Measurements from ENCODE around the gene MYF5. TPM values are rescaled to one million over a fixed set of nuclear protein-coding genes. Genes with fewer than 3 reads are reported as not detected.

MYF5 gene
- total RNA-seq, 4 donors from 2014 or later, result 1.7 to 9.3 (median 5.6) TPM

GRCh38 chr12:80684077-80684495, 32.6 kb upstream of the MYF5 start:
- TF ChIP-seq, protein P1, sequence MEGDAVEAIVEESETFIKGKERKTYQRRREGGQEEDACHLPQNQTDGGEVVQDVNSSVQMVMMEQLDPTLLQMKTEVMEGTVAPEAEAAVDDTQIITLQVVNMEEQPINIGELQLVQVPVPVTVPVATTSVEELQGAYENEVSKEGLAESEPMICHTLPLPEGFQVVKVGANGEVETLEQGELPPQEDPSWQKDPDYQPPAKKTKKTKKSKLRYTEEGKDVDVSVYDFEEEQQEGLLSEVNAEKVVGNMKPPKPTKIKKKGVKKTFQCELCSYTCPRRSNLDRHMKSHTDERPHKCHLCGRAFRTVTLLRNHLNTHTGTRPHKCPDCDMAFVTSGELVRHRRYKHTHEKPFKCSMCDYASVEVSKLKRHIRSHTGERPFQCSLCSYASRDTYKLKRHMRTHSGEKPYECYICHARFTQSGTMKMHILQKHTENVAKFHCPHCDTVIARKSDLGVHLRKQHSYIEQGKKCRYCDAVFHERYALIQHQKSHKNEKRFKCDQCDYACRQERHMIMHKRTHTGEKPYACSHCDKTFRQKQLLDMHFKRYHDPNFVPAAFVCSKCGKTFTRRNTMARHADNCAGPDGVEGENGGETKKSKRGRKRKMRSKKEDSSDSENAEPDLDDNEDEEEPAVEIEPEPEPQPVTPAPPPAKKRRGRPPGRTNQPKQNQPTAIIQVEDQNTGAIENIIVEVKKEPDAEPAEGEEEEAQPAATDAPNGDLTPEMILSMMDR (IDR thresholded peaks at IDR 0.05 in 4 of 5, conservative IDR thresholded peaks at IDR 0.05 in 1 of 5), result no peak
- no peak for TF ChIP-seq POLR2A (IDR thresholded peaks at IDR 0.05)
- Histone ChIP-seq H3K4me1 (peaks cover 22 to 30% of the 10 kb centered on the region in 2 donors), H3K27ac (peak overlapping the region; percentile 52 to 84 (median 82)), H3K36me3 (no peaks in the 10 kb centered on the region), H3K9me3 (no peaks in the 10 kb centered on the region), H3K4me3 (no peak overlapping the region), H3K27me3 (no peaks in the 10 kb centered on the region)
- intact Hi-C loops (cut with DNase I; ENCODE audit: low total_unique reads), result no loop called here
- in situ Hi-C loops (cut with MboI; ENCODE audit: low sequenced_read_pairs in 4 of 4), result no loop called here
- no peak for DNase-seq
- ATAC-seq, result no peak

GRCh38 chr12:80690090-80690489, 26.6 kb upstream of the MYF5 start:
- no peaks in the 10 kb centered on the region for H3K27me3 ChIP-seq
- H3K36me3 ChIP-seq, result no peaks in the 10 kb centered on the region
- intact Hi-C loops (cut with DNase I; ENCODE audit: low total_unique reads), result no loop called here
- TF ChIP-seq, protein P1 (IDR thresholded peaks at IDR 0.05 in 4 of 5, conservative IDR thresholded peaks at IDR 0.05 in 1 of 5), result no peak
- TF ChIP-seq POLR2A (IDR thresholded peaks at IDR 0.05), result no peak
- no peak overlapping the region for H3K4me3 ChIP-seq
- H3K27ac ChIP-seq, result peak overlapping the region in 3 of 4 donors; percentile 71 to 92 (median 91)
- no peaks in the 10 kb centered on the region for H3K9me3 ChIP-seq
- in situ Hi-C loops (cut with MboI; ENCODE audit: low sequenced_read_pairs in 4 of 4), result no loop called here
- ATAC-seq (no peak), DNase-seq (no peak)
- H3K4me1 ChIP-seq, result peaks cover 21 to 28% of the 10 kb centered on the region in 2 donors

- Histone ChIP-seq H3K27ac (peak overlapping the region in 3 of 4 donors; percentile 71 to 92 (median 91)), H3K36me3 (no peaks in the 10 kb centered on the region), H3K4me1 (peaks cover 20 to 28% of the 10 kb centered on the region in 2 donors), H3K4me3 (no peak overlapping the region), H3K27me3 (no peaks in the 10 kb centered on the region), H3K9me3 (no peaks in the 10 kb centered on the region)
- in situ Hi-C loops (cut with MboI; ENCODE audit: low sequenced_read_pairs in 4 of 4) (no loop called here), intact Hi-C loops (cut with DNase I; ENCODE audit: low total_unique reads) (no loop called here)
- ATAC-seq, result no peak
- no peak for DNase-seq
- TF ChIP-seq, protein P1 (IDR thresholded peaks at IDR 0.05 in 4 of 5, conservative IDR thresholded peaks at IDR 0.05 in 1 of 5), result no peak
- no peak for TF ChIP-seq POLR2A (IDR thresholded peaks at IDR 0.05)
These were observed 26.2 kb upstream of the MYF5 start for GRCh38 chr12:80690513-80690912.

DNA sequence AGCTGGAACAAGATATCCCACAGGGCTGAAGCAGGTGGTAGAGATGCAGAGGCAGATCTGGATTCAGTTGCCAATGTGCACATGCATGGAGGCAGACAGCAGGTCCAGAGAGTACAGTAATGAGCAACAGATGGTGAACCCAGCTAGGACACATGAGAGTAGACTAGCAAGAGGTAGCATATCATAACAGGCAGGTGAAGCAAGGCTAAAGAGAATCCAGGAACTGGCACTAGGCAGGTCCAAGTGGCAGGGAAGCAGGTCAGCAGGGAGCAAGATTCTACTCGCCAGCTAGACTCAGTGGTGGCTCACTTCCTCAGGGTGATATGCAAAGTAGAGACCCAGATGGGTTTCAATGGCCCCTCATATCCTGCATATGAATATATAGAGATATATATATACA, 24.6 kb upstream of the MYF5 start:
- Histone ChIP-seq H3K9me3 (no peaks in the 10 kb centered on the region), H3K27me3 (no peaks in the 10 kb centered on the region), H3K4me1 (peaks cover 25 to 31% of the 10 kb centered on the region in 2 donors), H3K36me3 (no peaks in the 10 kb centered on the region), H3K4me3 (no peak overlapping the region), H3K27ac (peak overlapping the region; percentile 61 to 92 (median 81))
- TF ChIP-seq, protein P1 (IDR thresholded peaks at IDR 0.05 in 4 of 5, conservative IDR thresholded peaks at IDR 0.05 in 1 of 5), result no peak
- TF ChIP-seq POLR2A (IDR thresholded peaks at IDR 0.05), result no peak
- ATAC-seq (peak; percentile 100), DNase-seq (peak; percentile 85 to 91)
- intact Hi-C loops (cut with DNase I; ENCODE audit: low total_unique reads), result loop anchor here (1.0 kb wide), 1 partner anchor 8 kb away; no protein-coding TSS in a partner anchor
- in situ Hi-C loops (cut with MboI; ENCODE audit: low sequenced_read_pairs in 4 of 4), result no loop called here
